IMR-90 (cell line): ENCODE measurements around the gene SCGB1C1.
"Not testable (repeated sequence)": the region's sequence is repeated elsewhere in the genome, so short reads cannot be mapped to it uniquely, and the experiment has no call there.

Source experiments
- CHD1 ChIP-seq: IDR thresholded peaks from 2 replicates; pipeline ENCODE4 v1.6.1; 2012; ENCODE audit warnings: low read depth, low read length, improper control_type of control experiment
- POLR2A ChIP-seq: IDR thresholded peaks from 2 replicates; pipeline ENCODE4 v1.6.1; 2012; ENCODE audit warnings: mild to moderate bottlenecking, low read depth, low read length
- RAD21 ChIP-seq: IDR thresholded peaks from 2 replicates; pipeline ENCODE4 v1.6.1; 2012; ENCODE audit warnings: low read length, improper control_type of control experiment
- TF ChIP-seq, protein P1 (sequence below): conservative IDR thresholded peaks from 2 replicates; pipeline ENCODE4 v1.5.1; 2012; ENCODE audit warnings: mild to moderate bottlenecking, low read depth, low read length, improper control_type of control experiment

GRCh38 chr11:190546-190945 is 2.3 kb upstream of the SCGB1C1 start:
- TF ChIP-seq POLR2A, RAD21, CHD1: not testable (repeated sequence)
- TF ChIP-seq, protein P1, sequence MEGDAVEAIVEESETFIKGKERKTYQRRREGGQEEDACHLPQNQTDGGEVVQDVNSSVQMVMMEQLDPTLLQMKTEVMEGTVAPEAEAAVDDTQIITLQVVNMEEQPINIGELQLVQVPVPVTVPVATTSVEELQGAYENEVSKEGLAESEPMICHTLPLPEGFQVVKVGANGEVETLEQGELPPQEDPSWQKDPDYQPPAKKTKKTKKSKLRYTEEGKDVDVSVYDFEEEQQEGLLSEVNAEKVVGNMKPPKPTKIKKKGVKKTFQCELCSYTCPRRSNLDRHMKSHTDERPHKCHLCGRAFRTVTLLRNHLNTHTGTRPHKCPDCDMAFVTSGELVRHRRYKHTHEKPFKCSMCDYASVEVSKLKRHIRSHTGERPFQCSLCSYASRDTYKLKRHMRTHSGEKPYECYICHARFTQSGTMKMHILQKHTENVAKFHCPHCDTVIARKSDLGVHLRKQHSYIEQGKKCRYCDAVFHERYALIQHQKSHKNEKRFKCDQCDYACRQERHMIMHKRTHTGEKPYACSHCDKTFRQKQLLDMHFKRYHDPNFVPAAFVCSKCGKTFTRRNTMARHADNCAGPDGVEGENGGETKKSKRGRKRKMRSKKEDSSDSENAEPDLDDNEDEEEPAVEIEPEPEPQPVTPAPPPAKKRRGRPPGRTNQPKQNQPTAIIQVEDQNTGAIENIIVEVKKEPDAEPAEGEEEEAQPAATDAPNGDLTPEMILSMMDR, result not testable (repeated sequence)
